Measurements from ENCODE around the gene NNMT. TPM values are rescaled to one million over a fixed set of nuclear protein-coding genes. Genes with fewer than 3 reads are reported as not detected.

NNMT gene
- total and polyA plus RNA-seq, 5 experiments from 2014 or later: not detected

DNA sequence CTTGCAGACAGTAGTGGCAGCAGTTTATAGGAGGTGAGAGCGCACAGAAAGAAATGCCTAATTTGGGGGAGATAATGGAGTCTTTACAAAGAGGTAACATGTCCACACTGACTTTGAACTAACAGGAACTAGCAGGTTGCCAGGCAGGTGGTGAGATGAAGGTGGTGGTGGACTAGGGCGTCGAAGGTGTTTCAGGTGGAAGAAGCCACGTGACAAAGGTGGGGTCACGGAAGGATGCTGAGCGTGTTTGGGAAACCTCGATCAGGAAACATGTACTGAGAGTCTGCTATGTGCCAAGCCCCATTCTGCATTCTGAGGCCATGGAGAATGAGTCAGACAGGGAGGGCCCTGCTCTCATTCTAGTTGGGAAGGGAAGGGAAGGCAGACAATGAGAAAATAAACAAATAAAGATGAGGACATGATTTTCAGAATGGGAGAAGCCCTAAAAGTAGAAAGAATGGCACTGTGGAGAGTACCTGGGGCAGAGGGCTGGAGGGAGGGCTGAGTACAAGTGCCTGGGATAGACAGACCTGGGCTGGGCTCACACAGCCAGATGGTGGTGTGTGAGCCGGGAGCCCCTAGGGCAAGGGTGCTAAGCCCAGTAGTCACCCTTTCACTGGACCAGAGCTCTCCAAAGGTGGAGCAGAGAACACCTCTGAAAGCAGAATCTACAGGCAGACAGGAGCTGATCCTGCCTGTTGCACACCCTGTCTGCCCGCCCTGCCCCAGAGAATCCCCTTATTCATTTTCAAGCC, 16.2 kb upstream of the NNMT start:
- ATAC-seq (no peak), DNase-seq (no peak)
- Mint-ChIP-seq H3K27ac (peak overlapping the region in 2 of 10 donors; percentile 2 to 8), H3K4me1 (peaks cover 0 to 1% (median 0%) of the 10 kb centered on the region in 4 donors), H3K4me3 (no peak overlapping the region), H3K27me3 (peaks cover 22 to 47% (median 29%) of the 10 kb centered on the region in 5 donors), H3K9me3 (peaks cover 0 to 1% (median 0%) of the 10 kb centered on the region in 9 donors), H3K36me3 (no peaks in the 10 kb centered on the region)
- POLR2A ChIA-PET: no interaction called here

DNA sequence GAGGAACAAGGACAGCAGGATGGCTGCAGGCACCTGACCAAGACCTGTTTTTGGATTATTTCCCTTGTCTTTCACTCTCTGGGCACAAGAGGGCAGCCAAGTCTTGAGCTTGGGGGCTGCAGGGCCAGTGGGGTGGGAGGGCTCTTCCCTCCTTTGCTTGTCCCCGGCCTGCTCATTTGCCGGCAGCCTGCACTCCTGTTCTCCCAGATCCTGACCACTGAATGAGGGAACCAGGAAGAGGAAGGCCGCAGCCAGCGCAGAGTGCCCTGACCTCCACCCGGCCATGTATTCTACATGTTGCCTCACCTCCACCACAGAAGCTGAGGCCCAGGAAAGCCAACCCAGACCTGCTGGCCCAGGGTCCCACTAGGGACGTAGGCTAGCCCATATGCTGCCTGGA, 15.5 kb upstream of the NNMT start:
- Mint-ChIP-seq H3K9me3 (peaks cover 0 to 1% (median 0%) of the 10 kb centered on the region in 9 donors), H3K27ac (peak overlapping the region in 1 of 10 donors; percentile 44), H3K36me3 (no peaks in the 10 kb centered on the region), H3K4me1 (peaks cover 0 to 1% (median 0%) of the 10 kb centered on the region in 4 donors), H3K27me3 (peaks cover 19 to 40% (median 23%) of the 10 kb centered on the region in 5 donors), H3K4me3 (no peak overlapping the region)
- POLR2A ChIA-PET: no interaction called here
- peak in 3 of 10 donors; percentile 7 to 17 (median 13) for DNase-seq
- ATAC-seq: no peak

DNA sequence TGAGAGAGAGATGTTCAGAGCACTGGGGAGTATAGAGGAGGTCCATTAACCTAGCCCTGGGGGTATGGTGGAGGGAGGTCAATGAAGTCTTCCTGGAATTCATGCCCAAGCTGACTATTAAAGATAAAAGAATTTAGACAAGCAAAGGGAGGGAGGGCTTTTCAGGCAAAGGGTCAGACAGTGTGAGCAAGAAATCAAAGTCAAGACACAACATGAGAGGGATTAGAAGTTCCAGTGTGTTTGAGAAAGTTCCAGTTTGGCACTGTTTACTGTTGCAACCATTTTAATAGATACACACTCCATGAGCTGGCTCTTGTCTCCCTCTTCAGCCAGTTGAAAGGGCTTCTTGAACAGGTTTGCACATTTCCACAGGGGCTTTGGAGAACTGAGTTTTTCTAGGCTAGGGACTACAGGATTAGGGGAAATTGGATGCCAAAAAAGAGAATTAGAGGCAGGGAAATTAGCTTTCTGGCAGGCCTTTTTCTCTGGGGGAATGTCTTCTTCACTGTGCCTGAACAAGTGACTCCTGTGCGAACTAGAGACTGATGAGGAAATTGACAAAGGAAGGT, 14.7 kb upstream of the NNMT start:
- peaks cover 18 to 32% (median 19%) of the 10 kb centered on the region in 5 donors for H3K27me3 Mint-ChIP-seq
- peaks cover 0 to 1% (median 0%) of the 10 kb centered on the region in 9 donors for H3K9me3 Mint-ChIP-seq
- peak overlapping the region in 2 of 10 donors; percentile 9 to 11 for H3K27ac Mint-ChIP-seq
- no peak for DNase-seq
- ATAC-seq: no peak
- H3K4me1 Mint-ChIP-seq: peaks cover 0 to 1% (median 0%) of the 10 kb centered on the region in 4 donors
- no peaks in the 10 kb centered on the region for H3K36me3 Mint-ChIP-seq
- H3K4me3 Mint-ChIP-seq: no peak overlapping the region
- POLR2A ChIA-PET: no interaction called here

DNA sequence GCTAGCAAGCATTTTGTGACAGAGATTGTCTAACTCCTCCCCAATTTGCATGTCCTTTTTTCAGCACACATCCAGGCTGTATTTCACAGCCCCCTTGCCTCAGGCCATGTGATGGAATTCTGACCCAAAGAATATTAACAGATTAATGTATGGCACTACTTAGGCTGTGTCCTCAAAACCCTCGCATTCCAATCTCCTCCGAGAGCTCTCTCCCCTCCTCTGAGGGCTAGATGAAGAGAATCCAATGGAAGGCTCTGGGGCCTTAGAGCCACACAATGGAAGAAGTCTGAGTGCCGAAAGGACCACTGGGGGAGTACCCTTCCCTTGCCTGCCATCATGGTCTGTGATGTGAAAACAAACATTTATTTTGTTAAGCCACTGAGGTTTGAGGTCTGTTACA, 13.7 kb upstream of the NNMT start:
- POLR2A ChIA-PET: no interaction called here
- Mint-ChIP-seq H3K27me3 (peaks cover 10 to 23% (median 16%) of the 10 kb centered on the region in 5 donors), H3K4me1 (peaks cover 0 to 1% (median 0%) of the 10 kb centered on the region in 4 donors), H3K27ac (no peak overlapping the region), H3K9me3 (no peaks in the 10 kb centered on the region), H3K36me3 (no peaks in the 10 kb centered on the region), H3K4me3 (no peak overlapping the region)
- DNase-seq (no peak), ATAC-seq (no peak)

DNA sequence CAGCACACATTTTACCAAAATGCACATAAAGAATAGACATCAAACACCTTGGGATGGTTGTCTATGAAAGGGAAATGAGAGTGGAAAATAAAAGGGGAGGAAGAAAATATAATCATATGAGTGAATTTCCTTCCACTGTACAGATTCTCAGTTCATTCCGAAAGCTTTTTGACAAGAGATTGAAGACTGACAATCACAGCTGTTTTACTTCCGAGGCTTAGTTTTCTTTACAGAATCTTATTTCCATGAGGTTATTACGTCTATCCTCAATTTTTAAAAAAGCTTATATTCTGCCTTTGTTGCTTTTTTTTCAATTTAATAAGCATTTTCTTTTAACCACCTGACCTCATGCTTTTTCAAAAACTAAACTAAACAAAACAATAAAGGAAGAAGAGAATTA, 12.8 kb upstream of the NNMT start:
- Mint-ChIP-seq H3K27me3 (peaks cover 9 to 18% (median 14%) of the 10 kb centered on the region in 5 donors), H3K36me3 (no peaks in the 10 kb centered on the region), H3K9me3 (no peaks in the 10 kb centered on the region), H3K4me1 (peaks cover 0 to 1% (median 0%) of the 10 kb centered on the region in 4 donors), H3K4me3 (no peak overlapping the region), H3K27ac (no peak overlapping the region)
- DNase-seq (no peak), ATAC-seq (no peak)
- POLR2A ChIA-PET: no interaction called here

DNA sequence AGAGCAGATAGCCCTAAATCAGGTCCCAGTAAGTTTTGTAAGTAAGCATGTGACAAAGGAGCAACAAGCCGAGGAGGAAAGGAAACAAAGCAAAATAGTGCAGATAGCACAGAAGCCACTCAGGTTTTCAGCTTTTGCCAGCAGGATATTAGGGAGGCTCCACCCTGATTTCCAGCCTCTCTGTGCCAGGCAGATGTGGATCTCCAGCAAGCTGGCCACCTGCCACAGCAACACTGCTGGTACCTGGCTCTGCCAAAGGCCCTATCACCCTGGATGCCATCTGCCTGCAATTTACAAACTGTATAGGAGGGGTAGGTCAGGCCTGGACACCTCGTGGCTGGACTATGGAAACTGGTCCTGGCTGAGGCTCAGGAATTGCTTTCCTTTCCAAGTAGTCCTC, 12.2 kb upstream of the NNMT start:
- ATAC-seq: no peak
- H3K9me3 Mint-ChIP-seq: no peaks in the 10 kb centered on the region
- no peak for DNase-seq
- H3K27ac Mint-ChIP-seq: no peak overlapping the region
- H3K4me1 Mint-ChIP-seq: peaks cover 0 to 1% (median 0%) of the 10 kb centered on the region in 4 donors
- peaks cover 7 to 12% (median 11%) of the 10 kb centered on the region in 5 donors for H3K27me3 Mint-ChIP-seq
- POLR2A ChIA-PET: no interaction called here
- no peaks in the 10 kb centered on the region for H3K36me3 Mint-ChIP-seq
- H3K4me3 Mint-ChIP-seq: no peak overlapping the region

DNA sequence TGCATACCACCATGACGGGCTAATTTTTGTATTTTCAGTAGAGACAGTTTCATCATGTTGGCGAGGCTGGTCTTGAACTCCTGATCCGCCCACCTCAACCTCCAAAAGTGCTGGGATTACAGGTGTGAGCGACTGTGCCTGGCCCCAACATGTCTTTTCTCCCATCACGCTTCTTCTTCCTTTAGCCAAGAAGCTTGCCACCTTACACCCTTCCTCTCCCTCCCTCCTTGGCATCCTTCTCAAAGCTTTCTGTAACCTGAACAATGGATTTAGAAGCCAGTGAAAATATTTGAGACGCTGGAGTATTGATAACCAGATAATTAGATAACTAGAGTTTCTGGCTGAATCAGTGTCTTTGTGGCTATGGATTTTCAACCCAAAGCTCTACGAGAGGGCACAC, 11.3 kb upstream of the NNMT start:
- no peak for ATAC-seq
- POLR2A ChIA-PET: interaction anchor here (0.5 kb wide), 1 partner anchor 34 kb away, joined by 3 read pairs; no protein-coding TSS in a partner anchor
- Mint-ChIP-seq H3K4me3 (no peak overlapping the region), H3K27me3 (peaks cover 1 to 6% (median 3%) of the 10 kb centered on the region in 5 donors), H3K27ac (no peak overlapping the region), H3K9me3 (no peaks in the 10 kb centered on the region), H3K4me1 (no peaks in the 10 kb centered on the region), H3K36me3 (no peaks in the 10 kb centered on the region)
- no peak for DNase-seq

DNA sequence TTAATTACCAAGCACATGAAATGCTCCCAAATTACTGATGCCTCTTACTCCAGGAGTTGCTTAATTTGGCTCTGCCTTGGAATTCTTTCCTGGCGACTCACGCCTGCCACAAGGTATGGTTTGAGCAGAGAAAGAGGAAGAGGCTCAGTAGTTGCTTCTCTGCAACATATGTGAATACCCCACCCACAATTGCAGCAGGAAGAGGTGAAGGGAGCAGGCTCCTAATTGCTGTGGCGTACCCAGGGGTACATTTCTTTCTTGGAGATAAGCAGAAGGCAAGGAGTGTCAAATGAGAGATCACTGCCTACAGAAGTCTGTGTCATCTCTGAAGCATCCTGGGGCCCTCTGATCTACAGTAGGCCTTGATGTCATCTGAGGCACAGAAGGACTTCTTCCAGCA, 10.6 kb upstream of the NNMT start:
- no peak overlapping the region for H3K27ac Mint-ChIP-seq
- H3K27me3 Mint-ChIP-seq: peaks cover 0 to 6% (median 1%) of the 10 kb centered on the region in 5 donors
- ATAC-seq: no peak
- H3K4me1 Mint-ChIP-seq: no peaks in the 10 kb centered on the region
- no peak for DNase-seq
- POLR2A ChIA-PET: no interaction called here
- H3K36me3 Mint-ChIP-seq: no peaks in the 10 kb centered on the region
- H3K4me3 Mint-ChIP-seq: no peak overlapping the region
- no peaks in the 10 kb centered on the region for H3K9me3 Mint-ChIP-seq

DNA sequence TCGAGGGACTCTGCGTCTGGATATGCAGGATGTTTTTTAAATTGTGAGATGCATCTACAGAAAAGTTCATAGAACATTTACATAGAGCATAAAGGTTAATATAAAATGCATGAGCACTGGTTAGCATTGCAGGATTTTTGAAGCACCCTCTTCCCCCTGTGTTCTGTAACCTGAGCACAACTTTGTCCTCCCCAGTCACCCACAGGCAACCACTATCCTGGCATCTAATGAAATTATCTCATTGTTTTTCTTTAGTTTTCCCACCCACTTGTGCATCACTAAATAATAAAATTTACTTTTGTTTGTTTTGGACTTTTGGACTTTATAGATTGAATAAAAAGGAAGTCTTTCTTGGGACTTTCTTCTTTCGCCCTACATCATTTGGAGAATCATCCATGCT, 10.0 kb upstream of the NNMT start:
- DNase-seq (no peak), ATAC-seq (no peak)
- POLR2A ChIA-PET: no interaction called here
- Mint-ChIP-seq H3K4me3 (no peak overlapping the region), H3K36me3 (no peaks in the 10 kb centered on the region), H3K9me3 (no peaks in the 10 kb centered on the region), H3K4me1 (peaks cover 0 to 2% (median 0%) of the 10 kb centered on the region in 4 donors), H3K27ac (no peak overlapping the region), H3K27me3 (peaks cover 0 to 10% (median 2%) of the 10 kb centered on the region in 5 donors)

DNA sequence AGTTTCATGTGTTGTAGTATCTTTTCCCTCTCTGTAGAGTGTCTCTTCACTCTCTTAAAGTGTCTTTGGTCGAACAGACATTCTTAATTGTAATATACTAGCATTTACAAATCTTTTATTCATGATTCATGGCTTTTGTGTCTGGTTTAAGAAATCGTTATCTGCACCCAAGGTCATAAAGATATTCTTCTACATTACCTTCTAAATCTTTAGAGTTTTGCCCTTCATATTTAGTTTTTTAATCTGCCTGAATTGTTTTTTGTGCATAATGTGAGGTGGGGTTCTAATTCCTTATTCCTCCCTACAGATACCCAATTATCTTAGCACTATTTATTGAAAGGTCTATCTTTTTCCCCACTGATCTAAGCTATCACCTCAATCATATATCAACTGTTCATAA, 9.0 kb upstream of the NNMT start:
- no peak for ATAC-seq
- Mint-ChIP-seq H3K36me3 (no peaks in the 10 kb centered on the region), H3K27me3 (peaks cover 0 to 8% (median 2%) of the 10 kb centered on the region in 5 donors), H3K27ac (no peak overlapping the region), H3K4me3 (no peak overlapping the region), H3K9me3 (no peaks in the 10 kb centered on the region), H3K4me1 (peaks cover 0 to 5% (median 0%) of the 10 kb centered on the region in 4 donors)
- no peak for DNase-seq
- POLR2A ChIA-PET: no interaction called here

DNA sequence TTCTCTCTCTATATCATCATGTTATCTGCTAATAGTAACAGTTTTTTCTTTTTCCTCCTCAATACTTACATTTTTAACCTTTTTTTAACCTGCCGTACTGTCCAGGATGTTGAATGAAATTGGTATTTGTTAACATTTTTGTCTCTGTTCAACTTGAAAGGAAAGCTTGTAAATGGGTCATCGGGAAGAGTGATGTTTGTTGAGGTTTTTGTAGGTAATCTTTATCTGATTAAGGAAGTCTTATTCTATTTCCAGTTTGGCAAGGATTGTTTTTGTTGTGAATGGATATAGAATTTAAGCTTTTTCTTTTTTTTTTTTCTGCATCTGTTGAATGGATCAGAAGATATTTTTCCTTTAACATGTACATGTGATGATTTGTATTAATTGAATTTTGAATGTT, 8.1 kb upstream of the NNMT start:
- Mint-ChIP-seq H3K27ac (no peak overlapping the region), H3K9me3 (no peaks in the 10 kb centered on the region), H3K4me3 (no peak overlapping the region), H3K27me3 (peaks cover 0 to 11% (median 4%) of the 10 kb centered on the region in 5 donors), H3K36me3 (no peaks in the 10 kb centered on the region), H3K4me1 (peaks cover 0 to 5% (median 0%) of the 10 kb centered on the region in 4 donors)
- ATAC-seq (no peak), DNase-seq (no peak)
- POLR2A ChIA-PET: no interaction called here

DNA sequence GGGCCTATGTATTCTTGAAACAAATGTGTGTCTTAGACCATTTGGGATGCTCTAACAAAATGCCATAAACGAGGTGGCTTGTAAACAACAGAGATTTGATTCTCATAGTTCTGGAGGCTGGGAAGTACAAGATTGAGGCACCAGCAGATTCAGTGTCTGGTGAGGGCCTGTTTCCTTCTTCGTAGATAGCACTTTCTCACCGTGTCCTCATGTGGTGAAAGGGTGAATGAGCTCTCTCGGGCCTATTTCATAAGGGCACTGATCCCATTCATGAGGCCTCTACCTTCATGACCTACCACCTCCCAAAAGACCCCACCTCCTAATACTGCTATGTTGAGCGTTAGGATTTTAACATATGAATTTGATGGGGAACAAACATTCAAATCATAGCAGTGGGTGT, 6.4 kb upstream of the NNMT start:
- no peak for ATAC-seq
- POLR2A ChIA-PET: no interaction called here

DNA sequence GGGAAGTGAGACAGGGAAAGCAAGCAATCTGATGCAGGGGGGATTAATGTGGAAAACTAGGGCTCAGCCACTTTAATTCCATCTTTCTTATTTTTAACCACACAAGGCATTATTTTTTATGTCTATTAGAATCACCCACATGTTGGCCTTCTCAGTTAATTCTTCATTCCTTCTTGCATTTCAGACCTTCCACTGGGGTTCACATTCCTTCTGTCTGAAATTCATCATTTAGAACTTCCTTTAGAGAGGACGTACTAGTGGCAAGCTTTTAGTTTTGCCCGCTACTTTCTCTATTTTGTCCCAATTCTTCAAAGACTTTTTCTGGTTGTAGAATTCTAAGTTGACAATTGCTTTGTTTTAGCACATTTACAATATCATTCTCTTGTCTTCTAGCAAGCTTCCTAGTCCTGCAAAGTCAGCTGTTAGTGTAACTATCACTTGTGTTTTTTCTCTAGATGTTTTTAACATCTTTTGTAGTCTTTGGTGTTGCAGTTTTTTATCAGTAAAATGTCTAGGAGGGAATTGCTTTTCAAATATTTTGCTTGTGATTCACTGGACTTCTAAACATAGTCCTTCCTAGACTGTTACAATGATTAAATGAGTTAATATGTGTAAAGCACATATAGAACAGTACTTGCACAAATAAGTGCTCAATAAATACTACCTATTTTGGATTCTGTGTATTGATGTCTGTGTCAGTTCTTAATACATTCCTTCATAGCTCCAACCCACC, 5.5 kb upstream of the NNMT start:
- no peaks in the 10 kb centered on the region for H3K36me3 Mint-ChIP-seq
- DNase-seq: no peak
- H3K27ac Mint-ChIP-seq: no peak overlapping the region
- no peak overlapping the region for H3K4me3 Mint-ChIP-seq
- H3K27me3 Mint-ChIP-seq: peaks cover 0 to 10% (median 5%) of the 10 kb centered on the region in 5 donors
- H3K9me3 Mint-ChIP-seq: no peaks in the 10 kb centered on the region
- no peak for ATAC-seq
- peaks cover 0 to 5% (median under 1%) of the 10 kb centered on the region in 4 donors for H3K4me1 Mint-ChIP-seq
- POLR2A ChIA-PET: no interaction called here

More for the DNA sequence above, 6.4 kb upstream of the NNMT start:
- H3K4me1 Mint-ChIP-seq: peaks cover 0 to 5% (median under 1%) of the 10 kb centered on the region in 4 donors
- no peaks in the 10 kb centered on the region for H3K36me3 Mint-ChIP-seq
- no peaks in the 10 kb centered on the region for H3K9me3 Mint-ChIP-seq
- H3K4me3 Mint-ChIP-seq: no peak overlapping the region
- DNase-seq: no peak
- H3K27ac Mint-ChIP-seq: no peak overlapping the region
- H3K27me3 Mint-ChIP-seq: peaks cover 0 to 10% (median 5%) of the 10 kb centered on the region in 5 donors

All from naive thymus-derived CD8-positive, alpha-beta T cell (primary cell).